GM11168 (cell line): ENCODE results near the gene B3GALT5.
"Not testable (repeated sequence)": the region's sequence is repeated elsewhere in the genome, so short reads cannot be mapped to it uniquely, and the experiment has no call there.

Experiments used
- in situ Hi-C: fragments of 300-500 bp; cut with MboI; formaldehyde crosslinking; loops from one replicate; pipeline ENCODE4 v1.12.0; 2022; ENCODE audit warnings: low sequenced_read_pairs; ENCODE audit not compliant: unreplicated experiment

Gene B3GALT5, protein sequence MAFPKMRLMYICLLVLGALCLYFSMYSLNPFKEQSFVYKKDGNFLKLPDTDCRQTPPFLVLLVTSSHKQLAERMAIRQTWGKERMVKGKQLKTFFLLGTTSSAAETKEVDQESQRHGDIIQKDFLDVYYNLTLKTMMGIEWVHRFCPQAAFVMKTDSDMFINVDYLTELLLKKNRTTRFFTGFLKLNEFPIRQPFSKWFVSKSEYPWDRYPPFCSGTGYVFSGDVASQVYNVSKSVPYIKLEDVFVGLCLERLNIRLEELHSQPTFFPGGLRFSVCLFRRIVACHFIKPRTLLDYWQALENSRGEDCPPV

DNA sequence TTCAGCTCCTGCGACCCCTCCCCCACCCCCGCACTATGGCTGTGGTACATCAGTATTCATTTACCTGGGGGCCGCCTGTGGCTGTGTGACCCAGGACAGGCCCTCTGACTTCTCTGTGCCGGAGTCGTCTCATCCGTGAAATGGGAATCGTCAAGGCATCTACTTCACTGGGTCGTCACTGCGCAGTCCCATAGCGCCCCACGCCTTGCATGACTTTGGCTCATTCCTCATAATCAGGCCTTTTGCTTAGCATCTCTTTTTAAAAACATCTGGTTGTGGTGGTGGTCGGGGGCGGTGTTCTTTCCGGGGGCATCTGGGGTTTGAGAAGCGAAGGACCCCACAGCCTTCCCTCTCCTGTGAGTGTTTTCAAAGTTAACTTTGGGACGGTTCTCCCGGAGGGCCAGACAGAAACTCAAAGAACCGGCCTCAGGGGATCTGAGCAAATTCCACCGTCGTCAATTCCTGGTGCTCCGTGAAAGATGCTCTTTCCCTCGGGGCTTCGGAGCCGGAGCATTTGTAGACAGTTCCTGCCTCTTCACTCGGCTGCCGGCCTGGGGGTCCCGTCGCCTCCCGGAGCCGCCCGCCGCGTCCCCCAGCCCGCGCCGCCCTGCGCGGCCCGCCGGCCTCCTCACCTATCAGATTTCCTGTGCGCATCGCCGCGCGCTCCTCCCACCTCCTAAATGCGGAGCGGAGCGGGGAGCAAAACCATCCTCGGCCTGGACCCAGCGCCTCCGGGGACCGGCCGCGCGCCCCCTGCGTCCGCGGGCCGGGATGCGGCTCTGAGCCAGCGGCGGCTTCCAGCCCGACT, at the start of gene B3GALT5:
Gene B3GALT5, plus strand, starts transcription at position 708 of the 808 bp plus-strand sequence. CDS start 47,620 bp downstream, outside the sequence.
- in situ Hi-C loops, result no loop called here

DNA sequence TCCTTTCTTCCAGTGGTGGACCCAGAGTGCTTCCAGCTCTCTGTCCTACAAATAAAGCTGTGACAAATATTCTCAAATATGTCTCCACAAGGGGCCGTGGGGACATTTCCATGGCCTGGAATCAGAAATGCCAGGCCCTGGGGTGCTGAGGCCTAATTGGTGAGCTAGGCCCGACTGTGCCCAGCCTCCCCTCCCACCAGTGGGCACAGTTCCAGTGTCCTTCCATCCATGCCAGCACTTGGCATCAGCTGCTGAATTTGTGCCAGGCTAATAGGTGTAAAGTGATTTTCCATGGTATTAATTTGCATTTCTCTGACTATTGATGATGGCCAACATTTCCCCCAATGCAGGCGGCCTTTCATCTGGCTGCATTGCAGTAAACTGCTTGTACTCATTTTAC, 48.5 kb upstream of the B3GALT5 start:
- in situ Hi-C loops, result no loop called here

DNA sequence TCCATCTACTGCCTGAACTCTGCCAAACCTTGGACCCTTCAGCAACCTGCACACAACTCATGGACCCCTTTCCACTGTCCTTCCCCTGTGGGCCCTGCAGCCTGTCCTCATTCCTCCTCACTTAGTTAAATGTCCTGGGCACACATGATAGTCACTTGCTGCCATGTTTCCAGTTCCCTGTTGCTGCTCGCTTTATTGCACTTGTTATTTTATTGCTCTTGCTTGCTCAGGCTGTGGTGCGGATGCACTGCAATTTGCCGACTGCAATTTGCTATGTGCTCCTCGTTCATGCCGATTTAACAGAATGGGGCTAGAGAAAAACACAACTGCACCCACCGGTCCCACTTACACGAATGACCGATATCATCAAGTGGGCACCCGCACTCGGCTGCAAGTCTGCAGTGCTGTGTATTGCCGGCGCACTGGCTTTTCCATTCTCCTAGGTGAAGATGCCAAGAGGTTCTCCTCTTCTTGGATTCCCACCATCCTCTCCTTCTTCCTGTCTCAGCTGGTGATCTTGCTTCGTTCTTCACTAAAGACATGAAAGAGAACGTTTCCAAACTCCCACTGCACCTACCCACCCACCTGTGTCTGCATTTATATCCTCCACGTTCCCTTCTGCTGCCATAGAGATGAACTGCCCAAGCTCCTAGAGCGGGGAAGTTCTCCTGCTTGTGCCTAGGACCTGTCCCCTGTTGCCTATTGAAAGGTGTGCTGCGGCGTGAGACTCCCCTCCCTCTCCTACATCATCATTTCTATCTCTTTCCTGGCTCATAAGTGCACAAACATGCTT, 45.4 kb upstream of the B3GALT5 start:
- in situ Hi-C loops, result no loop called here

DNA sequence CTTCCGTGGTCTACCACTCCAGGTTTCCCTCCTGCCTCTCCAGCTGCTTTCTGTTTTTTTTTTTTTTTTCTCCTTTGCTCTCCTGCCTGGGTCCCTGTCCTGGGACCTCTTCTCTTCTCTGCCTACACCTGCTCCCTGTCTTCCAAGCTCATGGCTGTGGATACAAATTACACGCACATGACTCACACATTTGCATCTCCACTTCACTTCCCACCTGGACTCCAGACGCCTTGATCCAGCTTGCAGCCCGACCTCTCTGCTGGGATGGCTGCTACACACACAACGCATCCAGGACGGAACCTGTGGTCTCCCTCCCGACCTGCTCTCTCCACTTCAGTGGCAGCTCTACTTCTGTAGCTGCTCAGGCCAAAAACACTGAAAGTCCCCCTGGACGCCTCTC, 44.4 kb upstream of the B3GALT5 start:
- in situ Hi-C loops, result no loop called here

DNA sequence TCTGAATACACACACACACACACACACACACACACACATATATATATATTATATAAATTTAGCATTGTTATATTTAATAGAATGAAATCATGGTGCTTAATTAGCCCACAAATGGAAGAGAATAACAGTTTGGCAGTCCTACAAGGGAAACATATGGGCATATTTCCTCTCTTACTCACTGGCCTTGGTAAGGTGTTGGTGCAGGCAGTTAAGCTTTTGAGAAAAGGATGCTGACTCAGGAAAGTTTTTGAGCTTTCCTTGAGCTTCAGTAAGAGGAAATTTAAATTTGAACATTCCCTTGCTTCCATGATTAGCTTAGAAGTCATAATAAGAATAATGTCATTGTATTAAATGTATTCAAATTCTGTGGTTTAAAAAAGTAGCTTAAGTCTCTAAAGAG, 37.0 kb upstream of the B3GALT5 start:
- in situ Hi-C loops, result no loop called here

DNA sequence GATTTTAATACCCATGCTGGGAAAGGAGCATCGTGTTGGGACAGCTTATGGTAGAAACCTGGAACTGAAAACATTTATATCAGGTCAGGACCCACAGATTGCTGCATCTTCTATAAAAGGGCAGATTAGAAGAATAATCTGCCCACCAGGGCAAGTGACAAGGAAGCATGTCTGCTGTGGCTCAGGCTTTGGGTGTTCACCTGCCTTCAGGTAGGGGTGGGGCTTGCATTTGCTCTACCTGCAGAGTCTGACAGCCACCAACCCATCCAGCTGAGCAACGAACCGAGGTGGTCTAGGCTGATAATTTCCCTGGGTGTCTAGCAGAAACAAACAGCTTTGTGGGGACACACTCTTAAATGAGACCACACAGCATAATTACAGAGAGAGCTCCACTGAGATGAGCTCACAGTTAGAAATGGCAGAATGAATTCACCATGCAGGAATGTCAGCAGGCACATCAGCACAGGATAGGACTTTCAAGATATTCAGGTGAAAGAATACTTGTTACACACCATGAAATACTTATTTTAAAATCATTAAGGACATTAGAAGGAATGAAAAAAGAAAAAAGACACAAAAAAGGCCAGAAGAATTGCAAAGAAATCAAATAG, 36.1 kb upstream of the B3GALT5 start:
- in situ Hi-C loops, result no loop called here

DNA sequence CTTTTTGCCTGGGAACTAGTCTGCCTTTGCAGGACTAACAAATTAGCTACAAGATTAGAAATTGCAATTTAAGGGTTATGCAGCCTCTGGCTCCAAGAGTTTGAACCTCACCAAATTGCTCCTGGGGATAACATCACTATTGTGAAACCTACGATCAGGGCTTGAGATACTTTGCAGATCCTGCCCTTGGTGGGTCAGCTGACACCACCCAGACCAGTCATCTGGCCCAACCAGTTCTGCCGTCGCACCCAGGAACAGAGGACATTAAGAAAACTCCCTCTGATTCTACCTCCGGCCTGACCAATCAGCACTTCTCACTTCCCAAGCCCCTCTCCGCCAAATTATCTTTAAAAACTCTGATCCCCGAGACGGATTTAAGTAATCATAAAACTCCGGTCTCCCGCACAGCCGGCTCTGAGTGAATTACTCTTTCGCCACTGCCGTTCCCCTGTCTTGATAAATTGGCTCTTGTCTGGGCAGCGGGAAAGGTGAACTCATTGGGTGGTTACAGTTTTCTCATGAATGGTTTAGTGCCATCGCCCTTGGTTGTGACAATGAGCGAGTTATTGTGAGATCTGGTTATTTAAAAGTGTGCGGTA, 32.9 kb upstream of the B3GALT5 start:
- in situ Hi-C loops, result no loop called here

DNA sequence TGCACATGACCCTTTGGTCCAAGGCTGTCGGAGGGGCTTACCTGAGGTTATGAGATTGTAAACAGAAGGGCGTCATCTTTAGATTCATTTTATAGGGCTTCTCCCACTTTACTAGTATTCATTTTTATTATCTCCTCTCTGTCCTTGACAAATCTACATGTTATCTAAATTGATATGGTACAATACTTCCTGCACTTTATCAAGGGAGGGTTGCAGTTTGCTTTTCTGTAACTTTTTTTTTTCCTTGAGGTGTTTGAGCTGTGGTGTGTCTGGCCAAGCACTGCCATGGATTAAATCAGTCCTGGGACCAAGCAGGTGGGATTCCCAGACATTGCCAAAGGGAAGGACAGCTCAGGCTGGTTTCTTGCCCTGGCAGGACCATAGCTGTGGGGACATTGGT, 32.0 kb upstream of the B3GALT5 start:
- in situ Hi-C loops, result no loop called here

DNA sequence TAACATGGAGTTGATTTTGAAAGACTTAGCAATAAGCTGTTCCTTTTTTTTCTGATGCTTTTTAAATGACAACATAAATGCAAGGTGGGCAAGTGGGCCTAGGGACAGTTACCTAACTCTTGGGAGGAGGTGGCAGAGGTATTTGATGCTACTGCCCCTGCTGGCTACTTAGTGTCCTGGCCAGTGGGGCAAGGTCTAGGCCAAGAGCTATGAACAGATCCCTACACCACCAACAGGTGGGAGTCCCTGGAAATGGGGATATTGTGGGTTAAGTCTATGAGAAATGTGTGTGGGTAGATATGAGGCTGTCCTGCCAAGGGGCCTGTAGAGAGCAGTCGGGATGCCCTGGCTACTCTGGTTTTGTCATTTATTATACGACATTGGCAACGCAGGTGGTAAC, 31.3 kb upstream of the B3GALT5 start:
- in situ Hi-C loops, result no loop called here

DNA sequence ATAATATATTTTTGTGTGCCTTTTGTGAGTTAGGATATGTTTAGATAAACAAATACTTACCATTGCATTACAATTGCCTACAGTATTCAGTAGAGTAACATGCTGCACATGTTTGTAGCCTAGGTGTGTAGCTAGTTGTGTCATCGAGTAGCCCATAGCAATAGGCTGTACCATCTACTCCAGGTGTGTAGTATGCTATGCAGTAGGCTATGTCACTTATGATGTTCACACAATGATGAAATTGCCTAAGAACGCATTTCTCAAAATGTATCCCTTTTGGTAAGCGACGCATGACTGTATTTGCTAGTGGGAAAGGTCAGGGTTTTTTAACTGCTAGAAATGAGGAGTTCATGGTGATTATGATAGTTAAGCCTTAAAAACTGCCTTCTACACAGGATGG, 30.0 kb upstream of the B3GALT5 start:
- in situ Hi-C loops, result no loop called here

DNA sequence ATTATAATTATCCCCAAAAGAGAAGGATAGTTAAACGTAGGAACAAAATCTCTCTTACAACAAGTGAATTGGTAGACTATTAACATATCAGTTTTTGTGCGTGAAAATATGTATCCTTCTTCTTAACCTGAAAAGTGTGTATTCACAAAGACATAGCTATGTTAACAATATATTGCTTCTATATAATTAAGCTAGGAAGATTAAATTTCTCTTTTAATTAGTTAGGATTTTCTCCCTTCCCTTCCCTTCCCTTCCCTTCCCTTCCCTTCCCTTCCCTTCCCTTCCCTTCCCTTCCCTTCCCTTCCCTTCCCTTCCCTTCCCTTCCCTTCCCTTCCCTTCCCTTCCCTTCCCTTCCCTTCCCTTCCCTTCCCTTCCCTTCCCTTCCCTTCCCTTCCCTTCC, 29.2 kb upstream of the B3GALT5 start:
- in situ Hi-C loops, result not testable (repeated sequence)

DNA sequence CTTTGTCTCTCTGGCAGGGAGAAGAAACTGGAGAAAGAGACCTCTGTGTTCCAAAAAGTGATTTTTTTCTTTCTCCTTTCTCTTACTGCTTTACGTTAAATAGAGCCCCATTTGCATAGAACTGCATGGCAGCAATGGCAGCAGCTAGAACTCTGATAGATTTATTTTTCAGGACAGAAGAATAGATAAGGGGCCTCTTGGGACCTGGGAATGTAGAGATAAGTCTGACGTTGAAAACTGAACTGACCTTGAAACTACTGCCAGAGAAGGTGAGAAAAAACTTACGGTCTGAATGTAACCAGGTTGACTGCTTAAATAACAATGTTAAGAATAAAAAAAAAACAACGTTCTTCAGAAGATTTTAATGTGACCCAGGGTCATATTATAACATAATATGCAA, 25.4 kb upstream of the B3GALT5 start:
- in situ Hi-C loops, result no loop called here

DNA sequence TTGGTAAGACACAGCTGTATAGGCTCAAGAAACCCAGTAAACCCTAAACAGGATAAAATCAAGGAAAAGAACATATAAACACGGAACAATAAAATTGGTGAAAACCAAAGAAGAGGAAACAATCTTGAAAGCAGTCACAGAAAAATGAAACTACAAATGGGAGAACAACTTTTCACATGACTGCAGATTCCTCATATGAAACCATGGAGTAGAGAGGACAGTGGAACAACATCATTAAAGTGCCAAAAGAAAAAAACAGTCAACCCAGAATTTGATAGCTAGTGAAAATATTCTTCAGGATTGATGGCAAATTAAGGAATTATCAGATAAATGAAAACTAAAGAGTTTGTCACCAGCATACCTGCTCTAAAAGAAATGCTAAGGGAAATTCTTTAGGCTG, 23.9 kb upstream of the B3GALT5 start:
- in situ Hi-C loops, result no loop called here

DNA sequence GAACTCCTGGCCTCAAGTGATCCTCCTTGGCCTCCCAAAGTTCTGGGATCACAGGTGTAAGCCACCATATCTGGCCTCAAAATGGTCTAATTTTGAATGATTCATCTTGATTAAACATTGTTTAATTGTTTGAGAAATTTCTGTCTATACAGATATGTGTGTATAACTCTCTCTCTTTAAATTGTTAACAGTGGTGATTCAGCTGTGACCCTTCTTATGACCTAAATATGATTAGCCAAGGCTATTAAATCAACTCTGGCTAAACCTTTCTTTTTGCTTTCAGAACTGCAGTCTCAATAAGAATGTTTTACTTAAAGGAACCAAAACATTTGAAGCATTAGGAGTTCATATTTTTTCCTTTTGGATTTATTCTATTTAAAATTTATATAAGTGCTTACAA, 19.2 kb upstream of the B3GALT5 start:
- in situ Hi-C loops, result no loop called here

DNA sequence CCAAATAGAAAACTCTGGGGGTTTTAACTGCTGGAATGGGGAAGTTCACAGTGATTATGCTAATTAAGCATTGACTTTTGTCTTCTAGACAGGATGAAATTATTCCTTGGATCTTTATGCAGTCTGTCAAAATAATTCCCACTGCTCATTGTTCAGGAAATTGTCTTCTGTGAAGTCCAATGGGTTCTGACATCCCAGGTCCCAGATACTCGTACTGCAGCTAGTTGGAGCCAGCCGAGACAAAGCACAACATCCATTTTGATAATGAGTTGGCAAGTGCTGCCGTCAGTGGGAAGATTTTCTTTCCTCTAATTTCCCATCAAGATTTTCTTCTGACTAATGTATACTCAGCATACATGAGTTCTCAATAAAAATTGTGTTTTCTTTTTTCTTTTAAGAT, 17.3 kb upstream of the B3GALT5 start:
- in situ Hi-C loops, result no loop called here

DNA sequence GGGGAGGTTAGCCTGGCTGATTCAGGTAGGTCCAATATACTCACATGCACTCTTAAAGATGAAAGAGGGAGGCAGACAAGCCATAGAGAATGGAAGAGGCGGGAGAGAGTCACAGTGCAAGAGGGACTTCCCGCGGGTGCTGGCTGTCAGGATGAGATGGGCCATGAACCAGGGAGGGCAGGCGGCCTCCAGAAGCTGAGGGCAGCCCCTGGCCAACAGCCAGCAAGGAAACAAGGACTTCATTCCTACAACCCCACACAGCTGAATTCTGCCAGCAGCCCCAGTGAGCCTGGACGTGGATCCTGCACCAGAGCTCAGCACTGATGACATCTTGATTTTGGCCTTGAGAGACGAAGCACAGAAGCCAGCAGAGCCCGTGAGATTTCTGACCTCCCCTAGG, 15.1 kb upstream of the B3GALT5 start:
- in situ Hi-C loops, result no loop called here

DNA sequence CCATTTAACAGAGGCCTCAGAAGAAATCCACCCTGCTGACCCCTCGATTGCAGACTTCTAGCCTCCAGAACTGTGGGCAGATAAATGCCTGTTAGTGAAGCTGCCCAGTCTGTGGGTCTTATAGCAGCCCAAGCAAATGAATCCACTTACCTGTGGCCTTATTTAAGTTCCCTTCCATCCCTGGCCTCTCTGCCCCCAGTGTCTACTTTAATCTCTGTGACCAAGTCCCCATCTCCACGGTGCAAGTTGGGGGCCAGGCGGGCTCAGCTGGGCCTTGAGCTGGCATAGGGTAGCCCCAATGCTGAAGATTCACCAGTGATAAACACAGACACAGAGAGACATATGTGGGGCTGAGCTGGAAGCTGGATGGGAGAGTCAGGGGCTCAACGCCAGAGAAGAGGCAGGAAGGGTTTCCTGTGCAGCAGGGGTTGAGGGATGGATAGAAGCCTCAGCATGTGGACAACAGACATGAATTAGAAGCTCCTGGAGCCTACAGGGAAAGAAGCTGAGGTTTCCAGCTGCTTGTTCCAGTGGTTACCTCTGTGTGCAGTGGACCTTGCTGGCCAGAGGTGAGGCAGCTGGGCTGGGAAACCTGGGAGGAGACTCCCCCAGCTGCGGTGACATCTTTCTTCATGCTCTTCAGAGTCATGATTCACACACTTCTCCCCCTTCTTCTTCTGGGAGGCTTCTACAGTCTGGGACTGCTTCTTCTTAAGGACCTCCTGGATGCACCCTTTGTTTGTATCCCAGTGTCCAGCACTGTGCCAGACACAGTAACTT, 13.4 kb upstream of the B3GALT5 start:
- in situ Hi-C loops, result no loop called here

DNA sequence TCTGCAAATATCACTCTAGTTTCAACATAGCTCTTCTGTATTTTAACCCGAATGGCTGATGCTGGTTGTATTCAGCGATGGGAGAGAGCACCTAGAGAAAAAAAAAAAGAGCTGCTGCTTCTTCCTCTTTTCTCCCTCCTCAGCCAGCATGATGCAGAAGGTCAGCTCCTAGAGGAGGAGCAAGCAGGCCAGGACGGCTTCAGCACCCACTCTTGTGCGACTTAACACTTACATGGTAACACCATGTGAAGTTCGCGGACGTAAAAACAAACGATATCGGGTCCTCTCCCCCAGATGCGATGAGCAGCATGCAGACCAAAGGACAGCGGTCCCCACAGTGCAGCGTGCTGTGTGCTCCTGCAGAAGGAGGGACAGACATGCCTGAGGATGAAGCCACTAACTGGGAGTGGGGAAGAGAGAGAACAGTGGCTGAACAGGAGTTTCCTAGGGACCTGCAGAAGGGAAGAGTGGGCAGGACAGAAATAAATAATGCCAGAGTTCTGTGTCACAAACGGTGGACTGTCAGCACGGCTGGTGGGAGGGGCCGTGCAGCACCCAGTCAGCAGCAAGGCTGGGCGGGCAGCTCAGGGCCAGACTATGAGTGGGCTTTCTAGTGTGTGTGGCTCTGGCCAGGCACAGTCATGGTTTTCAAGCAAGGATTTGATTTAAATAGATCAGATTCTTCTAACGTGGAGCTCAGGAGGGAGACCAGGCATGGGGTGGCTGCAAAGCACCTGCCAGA, 11.4 kb upstream of the B3GALT5 start:
- in situ Hi-C loops, result no loop called here
